Karpas-422 (cell line): ENCODE measurements around the gene BNIP2. TPM values are rescaled to one million over a fixed set of nuclear protein-coding genes. Genes with fewer than 3 reads are reported as not detected.
"Not testable (repeated sequence)": the region's sequence is repeated elsewhere in the genome, so short reads cannot be mapped to it uniquely, and the experiment has no call there.

Experiments
- DNase-seq: peaks from one replicate; pipeline ENCODE4 v3.0.0-alpha.2; 2015
- H2AFZ ChIP-seq: fragments of 200-600 bp; sonication (generic); 2 replicates; pipeline ENCODE4 v1.6.1; 2014; ENCODE audit warnings: antibody characterized with exemption, low read length, mixed read lengths
- H3K27ac ChIP-seq: fragments of 200-600 bp; sonication (generic); 2 replicates; pipeline ENCODE4 v1.5.1; 2014; ENCODE audit warnings: mild to moderate bottlenecking, low read length, moderate library complexity
- H3K27me3 ChIP-seq: fragments of 200-600 bp; sonication (generic); 2 replicates; pipeline ENCODE4 v1.6.1; 2014; ENCODE audit warnings: low read length, mixed read lengths
- H3K36me3 ChIP-seq: fragments of 200-600 bp; sonication (generic); 2 replicates; pipeline ENCODE4 v1.6.1; 2014; ENCODE audit warnings: low read length, mixed read lengths; ENCODE audit not compliant: insufficient read depth
- H3K4me1 ChIP-seq: fragments of 200-600 bp; sonication (generic); 2 replicates; pipeline ENCODE4 v1.6.1; 2014; ENCODE audit warnings: mild to moderate bottlenecking, low read length, mixed read lengths
- H3K4me2 ChIP-seq: fragments of 200-600 bp; sonication (generic); 2 replicates; pipeline ENCODE4 v1.6.1; 2014; ENCODE audit warnings: low read length, low read depth, mild to moderate bottlenecking; ENCODE audit not compliant: poor library complexity, severe bottlenecking
- H3K4me3 ChIP-seq: fragments of 200-600 bp; sonication (generic); 2 replicates; pipeline ENCODE4 v1.5.1; 2014; ENCODE audit warnings: mild to moderate bottlenecking, antibody characterized with exemption, low read length, mixed read lengths
- H3K79me2 ChIP-seq: fragments of 200-600 bp; sonication (generic); 2 replicates; pipeline ENCODE4 v1.6.1; 2014; ENCODE audit warnings: mild to moderate bottlenecking, low read length, mixed read lengths
- H3K9ac ChIP-seq: fragments of 200-600 bp; sonication (generic); 2 replicates; pipeline ENCODE4 v1.6.0; 2014; ENCODE audit warnings: low read length
- H3K9me2 ChIP-seq: fragments of 200-600 bp; sonication (generic), shearing (Covaris generic); replicated peaks from 2 replicates; pipeline ENCODE4 v1.6.0; 2014; ENCODE audit warnings: mild to moderate bottlenecking, low read length, moderate library complexity; ENCODE audit not compliant: insufficient read depth
- H3K9me3 ChIP-seq: fragments of 300-700, 200-600 bp; sonication (generic); 2 replicates; pipeline ENCODE4 v1.6.1; 2014; ENCODE audit warnings: low read length, mixed read lengths
- H4K20me1 ChIP-seq: fragments of 200-600 bp; sonication (generic); 2 replicates; pipeline ENCODE4 v1.6.1; 2014; ENCODE audit warnings: mild to moderate bottlenecking, antibody characterized with exemption, low read length, low read depth; ENCODE audit not compliant: insufficient read depth
- total RNA-seq: library from RNA; depleted of rRNA; stranded (reverse); fragments of >200 nt; shearing (Covaris generic); gene quantifications from 2 replicates; pipeline ENCODE4 v1.2.3, GENCODE V29; 2014; ENCODE audit warnings: low replicate concordance

The BNIP2 gene
- total RNA-seq, 1 experiment from 2014 or later, result 93.4 TPM

GRCh38 chr15:59713177-59713576 lies 24.1 kb upstream of the BNIP2 start:
- no peaks in the 10 kb centered on the region for H3K9me3 ChIP-seq
- no peak overlapping the region for H3K27ac ChIP-seq
- H2AFZ ChIP-seq, result no peak overlapping the region
- no peaks in the 10 kb centered on the region for H3K79me2 ChIP-seq
- DNase-seq, result no peak
- H3K9me2 ChIP-seq, result no peaks in the 10 kb centered on the region
- H4K20me1 ChIP-seq, result no peaks in the 10 kb centered on the region
- no peaks in the 10 kb centered on the region for H3K36me3 ChIP-seq
- H3K4me3 ChIP-seq, result no peak overlapping the region
- no peak overlapping the region for H3K4me2 ChIP-seq
- H3K9ac ChIP-seq, result no peak overlapping the region
- no peaks in the 10 kb centered on the region for H3K4me1 ChIP-seq
- H3K27me3 ChIP-seq, result no peaks in the 10 kb centered on the region

- no peaks in the 10 kb centered on the region for H3K27me3 ChIP-seq
- no peak overlapping the region for H3K27ac ChIP-seq
- DNase-seq, result no peak
- no peak overlapping the region for H3K4me2 ChIP-seq
- no peaks in the 10 kb centered on the region for H3K9me3 ChIP-seq
- no peak overlapping the region for H3K9ac ChIP-seq
- H3K4me3 ChIP-seq, result no peak overlapping the region
- no peaks in the 10 kb centered on the region for H4K20me1 ChIP-seq
- H2AFZ ChIP-seq, result no peak overlapping the region
- no peaks in the 10 kb centered on the region for H3K36me3 ChIP-seq
- no peaks in the 10 kb centered on the region for H3K4me1 ChIP-seq
- H3K79me2 ChIP-seq, result no peaks in the 10 kb centered on the region
- H3K9me2 ChIP-seq, result no peaks in the 10 kb centered on the region
Measured at GRCh38 chr15:59711451-59712243, 22.5 kb upstream of the BNIP2 start.

GRCh38 chr15:59707619-59708018 lies 18.5 kb upstream of the BNIP2 start:
- Histone ChIP-seq H3K9me3 (no peaks in the 10 kb centered on the region), H3K4me3 (no peak overlapping the region), H2AFZ (no peak overlapping the region), H3K27me3 (no peaks in the 10 kb centered on the region), H3K27ac (no peak overlapping the region), H3K4me1 (no peaks in the 10 kb centered on the region), H4K20me1 (no peaks in the 10 kb centered on the region), H3K9me2 (no peaks in the 10 kb centered on the region), H3K4me2 (no peak overlapping the region), H3K36me3 (no peaks in the 10 kb centered on the region), H3K79me2 (no peaks in the 10 kb centered on the region), H3K9ac (no peak overlapping the region)
- DNase-seq, result no peak

GRCh38 chr15:59703979-59704796 lies 15.1 kb upstream of the BNIP2 start:
- Histone ChIP-seq H3K4me1 (no peaks in the 10 kb centered on the region), H3K79me2 (no peaks in the 10 kb centered on the region), H3K27ac (no peak overlapping the region), H3K4me3 (no peak overlapping the region), H3K27me3 (no peaks in the 10 kb centered on the region), H3K9me3 (no peaks in the 10 kb centered on the region), H3K9me2 (no peaks in the 10 kb centered on the region), H4K20me1 (no peaks in the 10 kb centered on the region), H3K36me3 (no peaks in the 10 kb centered on the region), H3K4me2 (no peak overlapping the region), H3K9ac (no peak overlapping the region), H2AFZ (no peak overlapping the region)
- DNase-seq, result no peak

DNA sequence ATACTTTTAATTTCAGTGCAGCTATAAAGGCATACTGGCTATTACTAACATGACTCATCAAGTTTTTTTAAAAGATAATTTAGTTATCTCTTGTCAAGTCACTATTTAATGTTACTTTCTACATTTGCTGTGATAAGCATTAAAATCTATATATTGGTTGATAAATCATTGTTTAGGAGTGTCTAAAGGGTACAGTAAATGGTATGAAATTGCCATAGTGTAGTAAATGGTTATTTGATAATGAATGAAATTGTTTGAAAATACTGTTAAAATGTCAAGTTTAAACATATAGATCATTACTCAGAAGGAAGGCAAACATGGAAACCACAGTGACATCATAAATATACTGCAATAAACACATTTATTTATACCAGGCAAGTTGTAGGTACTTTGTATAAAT lies 13.2 kb upstream of the BNIP2 start:
- Histone ChIP-seq H4K20me1 (no peaks in the 10 kb centered on the region), H2AFZ (no peak overlapping the region), H3K4me2 (no peak overlapping the region), H3K79me2 (no peaks in the 10 kb centered on the region), H3K4me1 (no peaks in the 10 kb centered on the region), H3K36me3 (no peaks in the 10 kb centered on the region), H3K9ac (no peak overlapping the region), H3K27ac (no peak overlapping the region), H3K9me2 (no peaks in the 10 kb centered on the region), H3K27me3 (no peaks in the 10 kb centered on the region), H3K4me3 (no peak overlapping the region), H3K9me3 (no peaks in the 10 kb centered on the region)
- no peak for DNase-seq

GRCh38 chr15:59701880-59702279 lies 12.8 kb upstream of the BNIP2 start:
- Histone ChIP-seq H2AFZ (no peak overlapping the region), H3K27me3 (no peaks in the 10 kb centered on the region)

DNA sequence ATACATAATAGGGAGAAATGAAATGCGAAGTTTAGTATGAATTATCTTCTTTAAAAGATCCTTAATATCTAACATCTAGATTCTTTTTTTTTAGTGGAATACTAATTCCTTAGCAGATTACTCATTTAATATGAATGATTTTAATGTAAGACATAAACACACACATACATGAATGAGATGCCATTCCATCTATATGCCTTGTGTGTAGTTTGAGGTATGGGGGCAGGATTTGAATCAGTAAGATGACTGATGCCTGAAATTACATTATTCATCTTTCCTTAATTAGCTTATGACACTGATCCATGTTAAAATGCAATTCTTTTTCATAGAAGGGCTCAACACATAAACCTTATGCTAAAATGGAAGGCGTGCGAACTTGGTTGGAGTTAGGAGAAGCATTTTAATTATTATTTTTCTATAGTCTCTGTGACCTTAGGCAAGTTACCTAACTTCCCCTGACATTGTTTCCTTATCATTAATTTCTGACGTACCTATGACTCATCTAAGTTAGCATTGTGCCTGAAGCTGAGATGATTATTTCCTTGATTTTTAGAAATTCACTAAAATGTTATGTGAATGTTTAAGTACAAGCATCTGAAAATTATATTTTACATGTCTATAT lies 10.8 kb upstream of the BNIP2 start:
- Histone ChIP-seq H3K9ac (no peak overlapping the region), H3K4me3 (no peak overlapping the region), H3K9me3 (no peaks in the 10 kb centered on the region), H3K4me1 (no peaks in the 10 kb centered on the region), H3K27ac (no peak overlapping the region), H4K20me1 (no peaks in the 10 kb centered on the region), H3K27me3 (no peaks in the 10 kb centered on the region), H3K4me2 (no peak overlapping the region), H3K79me2 (no peaks in the 10 kb centered on the region), H3K36me3 (no peaks in the 10 kb centered on the region), H3K9me2 (no peaks in the 10 kb centered on the region), H2AFZ (no peak overlapping the region)
- no peak for DNase-seq

More at GRCh38 chr15:59701880-59702279, 12.8 kb upstream of the BNIP2 start:
- Histone ChIP-seq H3K27ac (no peak overlapping the region), H3K9me2 (no peaks in the 10 kb centered on the region), H3K4me1 (no peaks in the 10 kb centered on the region), H3K4me3 (no peak overlapping the region), H3K4me2 (no peak overlapping the region), H3K9ac (no peak overlapping the region), H3K79me2 (no peaks in the 10 kb centered on the region), H3K36me3 (no peaks in the 10 kb centered on the region), H3K9me3 (no peaks in the 10 kb centered on the region), H4K20me1 (no peaks in the 10 kb centered on the region)
- no peak for DNase-seq

GRCh38 chr15:59698065-59698464 lies 8.9 kb upstream of the BNIP2 start:
- not testable (repeated sequence) for H3K36me3 ChIP-seq, H3K9me3 ChIP-seq, H3K4me1 ChIP-seq, H4K20me1 ChIP-seq, H3K4me3 ChIP-seq, H2AFZ ChIP-seq, H3K27ac ChIP-seq, H3K9ac ChIP-seq, H3K79me2 ChIP-seq, DNase-seq, H3K4me2 ChIP-seq, H3K9me2 ChIP-seq, H3K27me3 ChIP-seq
